Stomach (tissue), 9 donors: ENCODE results near the gene FBP1. TPM values are rescaled to one million over a fixed set of nuclear protein-coding genes. Genes with fewer than 3 reads are reported as not detected.

Source experiments
- DNase-seq, 2 donors: peaks; one replicate each; pipeline versions ENCODE4 v3.0.0 to v3.0.0-alpha.2; 2013 to 2019
- H3K27ac ChIP-seq, 5 donors: fragments of 200-600 bp in 4 of 5; sonication (generic) in 4 of 5; one replicate each; pipeline ENCODE4 v1.5.1; 2013 to 2019; ENCODE audit warnings: mild to moderate bottlenecking in 1 of 5, moderate library complexity in 1 of 5
- H3K27me3 ChIP-seq, 3 donors: fragments of 200-600 bp; sonication (generic); one replicate each; pipeline ENCODE4 v1.5.1; 2017 to 2019; ENCODE audit warnings: mixed run types in 1 of 3
- H3K36me3 ChIP-seq, 4 donors: fragments of 200-600 bp; sonication (generic); 1 replicate in 3 of 4; 2 replicates in 1 of 4; pipeline ENCODE4 v1.5.1; 2016 to 2019
- H3K4me1 ChIP-seq, 4 donors: fragments of 200-600 bp; sonication (generic); one replicate each; pipeline ENCODE4 v1.5.1; 2016 to 2019
- H3K4me3 ChIP-seq, 4 donors: fragments of 200-600 bp; sonication (generic) in 3 of 4; one replicate each; pipeline ENCODE4 v1.5.1; 2016 to 2019; ENCODE audit warnings: mild to moderate bottlenecking in 1 of 4
- H3K9me3 ChIP-seq, 4 donors: fragments of 200-600 bp; sonication (generic); one replicate each; pipeline ENCODE4 v1.5.1; 2016 to 2019
- EP300 ChIP-seq: sonication (generic); formaldehyde crosslinking; IDR thresholded peaks from one replicate; pipeline ENCODE4 v1.6.1; 2017; ENCODE audit warnings: antibody characterized with exemption
- POLR2A ChIP-seq, 4 donors: fragments of 450-650 bp; IDR thresholded peaks; one replicate each; pipeline ENCODE4 v1.6.1; 2016; ENCODE audit warnings: antibody characterized with exemption in 4 of 4, control low read depth in 2 of 4, mild to moderate bottlenecking in 1 of 4, moderate library complexity in 1 of 4
- POLR2AphosphoS5 ChIP-seq, 3 donors: sonication (generic); formaldehyde crosslinking; IDR thresholded peaks; one replicate each; pipeline ENCODE4 v1.6.1; 2016; ENCODE audit warnings: antibody characterized with exemption in 3 of 3
- WGBS, 5 donors: extraction: QIAGEN DNeasy Blood & Tissue Kit in 3 of 5; methylation state at CpG; one replicate each; pipeline versions ENCODE4 v1.1.5 to v1.1.7; 2013 to 2018; 5-methylcytosine and 5-hydroxymethylcytosine counted together
- intact Hi-C: fragments of 100-400 bp; cut with DNase I; formaldehyde crosslinking; loops from one replicate; pipeline ENCODE4 v1.15.1; 2023; ENCODE audit warnings: low total_unique reads
- polyA plus RNA-seq, 3 donors: library from polyadenylated mRNA; stranded (reverse); fragments of 200-250 nt; gene quantifications; one replicate each; pipeline ENCODE4 v1.2.3, GENCODE V29; 2013
- total RNA-seq, 5 donors: library from RNA; depleted of rRNA; stranded (reverse); fragments of >200 nt; gene quantifications; one replicate each; pipeline versions ENCODE4 v1.1.0 to v1.2.3, GENCODE V29; 2014 to 2016
- TF ChIP-seq, protein P1 (sequence below), 7 experiments: fragments of 450-650 bp in 4 of 7; fragments of 200-600 bp in 3 of 7; sonication (generic) in 3 of 7; IDR thresholded peaks; one replicate each; pipeline ENCODE4 v1.5.1; 2016 to 2019; ENCODE audit warnings: antibody characterized with exemption in 7 of 7, control low read depth in 2 of 7, mild to moderate bottlenecking in 1 of 7
- donor health status: healthy with polysubstance abuse.
- donor health status: Bipolar disorder and iron deficiency.
- donor health status: healthy.

FBP1 gene
- total and polyA plus RNA-seq, 8 donors = 10.7 to 122 (median 42.7) TPM

DNA sequence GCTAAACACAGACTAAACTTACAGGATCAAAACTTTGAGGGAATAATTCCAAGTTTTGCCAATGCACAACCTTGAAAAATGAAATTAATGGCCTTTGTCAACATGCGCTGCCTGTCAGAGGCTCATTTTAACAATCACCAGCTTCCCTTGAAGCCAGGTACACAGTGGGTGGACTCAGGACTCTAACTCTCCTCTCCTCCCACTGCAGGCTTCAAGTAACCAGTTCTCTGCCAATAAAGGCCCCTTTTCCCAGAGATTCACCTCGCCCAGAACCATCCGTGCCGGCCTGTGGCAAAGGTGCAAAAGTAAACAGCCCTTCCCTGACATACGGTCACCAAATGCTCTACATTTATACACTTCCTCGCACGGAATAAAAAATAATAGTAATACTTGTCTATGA, 27.2 kb downstream of the FBP1 start:
- Histone ChIP-seq H3K4me3 (no peak overlapping the region), H3K36me3 (peaks cover 0 to 21% (median 5%) of the 10 kb centered on the region in 4 donors), H3K27ac (peak overlapping the region in 4 of 5 donors; percentile 29 to 88 (median 50)), H3K9me3 (no peaks in the 10 kb centered on the region), H3K27me3 (no peaks in the 10 kb centered on the region), H3K4me1 (peaks cover 12 to 32% (median 21%) of the 10 kb centered on the region in 4 donors)
- WGBS, 5 donors = 37 to 57% (median 49%) methylated on average over 7 of the region's 7 CpGs
- intact Hi-C loops = no loop called here
- peak in 1 of 2 donors; percentile 60 for DNase-seq
- no peak for TF ChIP-seq POLR2A (IDR thresholded peaks at IDR 0.05)
- TF ChIP-seq EP300 = no peak
- TF ChIP-seq, protein P1, sequence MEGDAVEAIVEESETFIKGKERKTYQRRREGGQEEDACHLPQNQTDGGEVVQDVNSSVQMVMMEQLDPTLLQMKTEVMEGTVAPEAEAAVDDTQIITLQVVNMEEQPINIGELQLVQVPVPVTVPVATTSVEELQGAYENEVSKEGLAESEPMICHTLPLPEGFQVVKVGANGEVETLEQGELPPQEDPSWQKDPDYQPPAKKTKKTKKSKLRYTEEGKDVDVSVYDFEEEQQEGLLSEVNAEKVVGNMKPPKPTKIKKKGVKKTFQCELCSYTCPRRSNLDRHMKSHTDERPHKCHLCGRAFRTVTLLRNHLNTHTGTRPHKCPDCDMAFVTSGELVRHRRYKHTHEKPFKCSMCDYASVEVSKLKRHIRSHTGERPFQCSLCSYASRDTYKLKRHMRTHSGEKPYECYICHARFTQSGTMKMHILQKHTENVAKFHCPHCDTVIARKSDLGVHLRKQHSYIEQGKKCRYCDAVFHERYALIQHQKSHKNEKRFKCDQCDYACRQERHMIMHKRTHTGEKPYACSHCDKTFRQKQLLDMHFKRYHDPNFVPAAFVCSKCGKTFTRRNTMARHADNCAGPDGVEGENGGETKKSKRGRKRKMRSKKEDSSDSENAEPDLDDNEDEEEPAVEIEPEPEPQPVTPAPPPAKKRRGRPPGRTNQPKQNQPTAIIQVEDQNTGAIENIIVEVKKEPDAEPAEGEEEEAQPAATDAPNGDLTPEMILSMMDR (IDR thresholded peaks at IDR 0.05) = no peak
- no peak for TF ChIP-seq POLR2AphosphoS5 (IDR thresholded peaks at IDR 0.05)

DNA sequence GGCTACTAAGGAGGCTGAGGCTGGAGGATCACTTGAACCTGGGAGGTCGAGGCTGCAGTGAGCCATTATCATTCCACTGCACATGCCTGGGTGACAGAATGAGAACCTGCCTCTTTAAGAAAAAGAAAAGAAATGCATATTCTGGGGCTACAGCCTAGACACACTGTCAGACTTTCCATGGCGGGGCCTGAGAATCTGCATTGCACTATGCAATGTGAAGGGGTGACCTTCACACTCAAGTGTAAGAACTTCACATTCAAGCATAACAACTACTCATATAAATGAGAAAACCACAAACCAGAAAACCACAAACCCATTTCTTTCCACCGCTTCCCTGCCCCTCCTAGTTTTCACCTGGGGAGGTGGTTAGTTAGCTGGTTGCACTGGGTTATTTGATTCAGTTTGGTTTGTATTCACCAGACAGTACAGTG, 27.7 kb downstream of the FBP1 start:
- intact Hi-C loops = no loop called here
- H3K4me3 ChIP-seq = no peak overlapping the region

DNA sequence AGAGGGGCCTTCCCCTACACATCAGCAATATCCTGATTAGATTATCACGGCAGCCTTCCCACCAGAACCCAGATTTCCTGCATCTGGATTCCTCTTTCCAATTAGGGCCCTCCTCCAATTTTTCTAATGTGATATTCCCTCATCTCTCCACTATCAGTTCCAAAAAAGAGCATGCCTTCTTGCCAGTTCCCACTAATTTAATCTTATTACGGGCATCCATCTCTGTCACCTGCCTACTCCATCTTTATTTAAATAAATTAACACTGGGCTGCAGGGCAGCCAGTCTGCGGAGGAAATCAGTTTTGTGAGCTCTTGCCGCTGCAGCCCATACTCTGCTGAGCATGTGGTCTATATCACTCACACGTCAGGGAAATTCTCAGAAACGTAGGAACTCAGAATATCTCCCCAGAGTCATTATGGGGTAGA, 29.1 kb downstream of the FBP1 start:
- 69 to 78% (median 75%) methylated on average over 6 of the region's 6 CpGs for WGBS, 5 donors
- Histone ChIP-seq H3K4me3 (no peak overlapping the region), H3K9me3 (no peaks in the 10 kb centered on the region), H3K27me3 (no peaks in the 10 kb centered on the region), H3K27ac (peak overlapping the region in 1 of 5 donors; percentile 88), H3K36me3 (peaks cover 0 to 10% (median 0%) of the 10 kb centered on the region in 4 donors), H3K4me1 (peaks cover 18 to 41% (median 32%) of the 10 kb centered on the region in 4 donors)
- no peak for TF ChIP-seq EP300
- no peak for TF ChIP-seq POLR2A (IDR thresholded peaks at IDR 0.05)
- intact Hi-C loops = no loop called here
- DNase-seq = peak in 1 of 2 donors; percentile 82

More for the DNA sequence above, 27.7 kb downstream of the FBP1 start:
- DNase-seq = no peak
- Histone ChIP-seq H3K9me3 (no peaks in the 10 kb centered on the region), H3K27ac (peak overlapping the region in 3 of 5 donors; percentile 29 to 88 (median 36)), H3K4me1 (peaks cover 16 to 36% (median 25%) of the 10 kb centered on the region in 4 donors), H3K36me3 (peaks cover 0 to 20% (median 3%) of the 10 kb centered on the region in 4 donors), H3K27me3 (no peaks in the 10 kb centered on the region)
- WGBS, 5 donors = 68 to 81% (median 77%) methylated on average over 3 of the region's 3 CpGs
- TF ChIP-seq EP300 (no peak), POLR2AphosphoS5 (IDR thresholded peaks at IDR 0.05) (no peak), POLR2A (IDR thresholded peaks at IDR 0.05) (no peak)
- TF ChIP-seq, protein P1 (IDR thresholded peaks at IDR 0.05) = no peak

DNA sequence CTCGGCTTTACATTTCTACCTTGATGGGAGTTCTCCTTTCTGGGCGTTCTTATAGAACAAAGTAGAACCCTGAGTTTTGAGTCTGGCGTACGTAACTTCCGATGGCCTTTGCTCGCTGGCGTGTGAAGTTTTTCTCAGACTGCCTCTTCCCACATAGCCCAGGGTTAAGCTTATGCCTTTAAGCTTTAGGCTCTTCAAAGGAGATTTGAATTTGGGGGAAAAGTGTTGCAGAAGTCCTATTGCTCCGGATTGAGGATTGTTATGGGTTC, 32.0 kb downstream of the FBP1 start:
- peaks cover 22 to 53% (median 43%) of the 10 kb centered on the region in 4 donors for H3K4me1 ChIP-seq
- 49 to 67% (median 65%) methylated on average over 8 of the region's 8 CpGs for WGBS, 5 donors
- H3K9me3 ChIP-seq = no peaks in the 10 kb centered on the region
- no peak for TF ChIP-seq POLR2AphosphoS5 (IDR thresholded peaks at IDR 0.05)
- TF ChIP-seq POLR2A (IDR thresholded peaks at IDR 0.05) = no peak
- TF ChIP-seq EP300 = no peak
- TF ChIP-seq, protein P1 (IDR thresholded peaks at IDR 0.05) = no peak
- DNase-seq = no peak
- H3K4me3 ChIP-seq = no peak overlapping the region
- intact Hi-C loops = no loop called here
- no peaks in the 10 kb centered on the region for H3K27me3 ChIP-seq
- peaks cover 0 to 21% (median 0%) of the 10 kb centered on the region in 4 donors for H3K36me3 ChIP-seq
- peak overlapping the region; percentile 16 to 88 (median 83) for H3K27ac ChIP-seq

DNA sequence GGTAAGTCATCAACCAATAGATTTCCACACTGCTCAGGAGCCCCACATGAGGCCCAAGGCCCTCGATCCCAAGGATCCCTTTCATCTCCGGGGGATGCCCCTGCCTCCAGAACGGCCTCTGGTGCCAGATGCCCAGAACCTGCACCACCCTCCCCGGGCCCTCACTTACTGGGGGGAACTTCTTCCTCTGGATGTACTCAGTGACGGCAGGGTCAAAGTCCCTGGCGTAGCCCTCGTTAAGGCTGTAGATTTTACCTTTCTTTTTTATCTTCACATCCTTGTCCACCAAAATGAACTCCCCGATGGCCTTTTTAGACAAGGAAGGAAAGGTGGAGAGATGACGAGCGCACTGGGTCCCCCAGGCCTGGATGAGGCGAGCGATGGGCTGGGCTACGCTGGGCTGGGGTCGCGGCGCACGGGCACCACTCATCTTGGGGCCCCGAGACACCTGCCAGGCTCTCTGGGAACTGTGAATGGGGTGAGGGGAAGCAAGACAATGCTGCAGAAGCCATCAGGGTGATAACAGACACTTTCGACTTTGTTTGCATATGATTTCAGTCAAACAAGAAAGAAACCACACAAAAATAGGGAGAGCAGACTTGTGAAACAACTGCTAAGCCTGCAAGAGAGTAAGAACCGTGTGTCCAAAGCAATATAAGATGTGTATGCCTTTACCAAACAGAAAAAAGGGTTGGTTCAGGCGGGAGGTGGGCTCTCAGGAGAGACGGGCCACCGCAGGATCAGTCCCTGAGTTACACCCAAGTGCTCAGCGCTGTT, 32.5 kb downstream of the FBP1 start:
- DNase-seq = peak; percentile 28 to 65
- intact Hi-C loops = no loop called here

More for the DNA sequence above, 32.5 kb downstream of the FBP1 start:
- peak overlapping the region; percentile 77 to 88 (median 83) for H3K27ac ChIP-seq
- TF ChIP-seq, protein P1 (IDR thresholded peaks at IDR 0.05) = no peak
- TF ChIP-seq POLR2A (IDR thresholded peaks at IDR 0.05) (no peak), EP300 (no peak), POLR2AphosphoS5 (IDR thresholded peaks at IDR 0.05) (no peak)
- peaks cover 22 to 50% (median 40%) of the 10 kb centered on the region in 4 donors for H3K4me1 ChIP-seq
- 44 to 69% (median 52%) methylated on average over 24 of the region's 24 CpGs for WGBS, 5 donors
- no peak overlapping the region for H3K4me3 ChIP-seq
- peaks cover 0 to 21% (median 0%) of the 10 kb centered on the region in 4 donors for H3K36me3 ChIP-seq
- no peaks in the 10 kb centered on the region for H3K27me3 ChIP-seq
- no peaks in the 10 kb centered on the region for H3K9me3 ChIP-seq
